Measurements from ENCODE around the gene NSRP1. TPM values are rescaled to one million over a fixed set of nuclear protein-coding genes. Genes with fewer than 3 reads are reported as not detected.

The NSRP1 gene
- total and polyA plus RNA-seq, 2 of the 8 experiments (the other 6 are each of a cell fraction or from before 2014, with no cell fraction given), result 6.1 to 22.4 TPM

DNA sequence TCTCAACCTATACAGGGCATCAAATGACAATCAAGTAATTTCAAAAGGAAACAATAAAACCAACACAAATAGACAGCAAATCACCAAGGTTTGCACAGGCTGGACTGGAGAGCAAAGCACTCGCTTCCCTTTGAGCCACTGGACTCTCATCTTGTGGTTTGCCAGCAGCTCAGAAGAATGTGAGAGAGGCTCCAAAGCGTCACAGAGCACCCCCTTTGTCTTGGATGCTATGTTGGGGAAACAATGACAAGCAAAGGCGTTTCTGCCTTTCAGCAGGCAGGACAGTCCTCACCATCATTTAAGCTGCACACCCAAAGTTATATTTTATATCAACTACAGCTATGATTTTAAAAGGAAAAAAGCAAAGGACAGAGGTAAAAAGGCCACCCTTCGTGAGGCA lies 105.6 kb downstream of the NSRP1 start (continued):
- TF ChIP-seq, protein P1, sequence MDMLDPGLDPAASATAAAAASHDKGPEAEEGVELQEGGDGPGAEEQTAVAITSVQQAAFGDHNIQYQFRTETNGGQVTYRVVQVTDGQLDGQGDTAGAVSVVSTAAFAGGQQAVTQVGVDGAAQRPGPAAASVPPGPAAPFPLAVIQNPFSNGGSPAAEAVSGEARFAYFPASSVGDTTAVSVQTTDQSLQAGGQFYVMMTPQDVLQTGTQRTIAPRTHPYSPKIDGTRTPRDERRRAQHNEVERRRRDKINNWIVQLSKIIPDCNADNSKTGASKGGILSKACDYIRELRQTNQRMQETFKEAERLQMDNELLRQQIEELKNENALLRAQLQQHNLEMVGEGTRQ (IDR thresholded peaks at IDR 0.05; ENCODE audit: low read length), result no peak
- no peak for TF ChIP-seq HDAC2 (IDR thresholded peaks at IDR 0.05; ENCODE audit: borderline replicate concordance in 1 of 2, low read depth in 2 of 2, low read length in 2 of 2)
